K562 (cell line): ENCODE measurements around the gene EIF1. TPM values are rescaled to one million over a fixed set of nuclear protein-coding genes. Genes with fewer than 3 reads are reported as not detected.

Source experiments
- AFF4 ChIP-seq: sonication (generic); formaldehyde crosslinking; IDR thresholded peaks from 2 replicates; pipeline ENCODE4 v1.8.0; 2023; ENCODE audit warnings: mild to moderate bottlenecking, missing genetic modification reagents
- BRF1 ChIP-seq: IDR thresholded peaks from 3 replicates; pipeline ENCODE4 v1.6.1; 2011; ENCODE audit warnings: borderline replicate concordance, mild to moderate bottlenecking; ENCODE audit not compliant: insufficient read length; ENCODE audit errors: extremely low read depth
- CEBPB ChIP-seq: fragments of 450-650 bp; IDR thresholded peaks from 2 replicates; pipeline ENCODE4 v1.6.1; 2016; ENCODE audit warnings: missing genetic modification characterization, missing compliant biosample characterization
- FOXJ2 ChIP-seq: fragments of 200-800 bp; sonication (Bioruptor generic); IDR thresholded peaks from 2 replicates; pipeline ENCODE4 v1.6.1; 2016; ENCODE audit warnings: missing genetic modification characterization, missing compliant biosample characterization
- ID3 ChIP-seq, 2 experiments: fragments of 250-450 bp in 1 of 2; fragments of 450-650 bp in 1 of 2; sonication (Bioruptor Pico) in 1 of 2; IDR thresholded peaks; 2 replicates each; pipeline versions ENCODE4 v1.6.1 to v1.8.0; 2016 to 2021; ENCODE audit warnings: mild to moderate bottlenecking in 2 of 2, moderate library complexity in 2 of 2, missing compliant biosample characterization in 1 of 2, missing genetic modification characterization in 1 of 2
- L3MBTL2 ChIP-seq: fragments of 450-650 bp; IDR thresholded peaks from 2 replicates; pipeline ENCODE4 v1.6.1; 2016; ENCODE audit warnings: mild to moderate bottlenecking, moderate library complexity
- NFYB ChIP-seq: IDR thresholded peaks from 2 replicates; pipeline ENCODE4 v1.6.1; 2011; ENCODE audit warnings: mild to moderate bottlenecking, moderate library complexity; ENCODE audit not compliant: insufficient read length; ENCODE audit errors: extremely low read depth
- NR2C1 ChIP-seq, 2 experiments: fragments of 450-650 bp; IDR thresholded peaks; 2 replicates each; pipeline ENCODE4 v1.6.1; 2017; ENCODE audit warnings: mild to moderate bottlenecking in 2 of 2, antibody characterized with exemption in 1 of 2, inconsistent platforms in 1 of 2, missing compliant biosample characterization in 1 of 2, missing genetic modification characterization in 1 of 2
- PHB2 ChIP-seq: fragments of 450-650 bp; IDR thresholded peaks from 2 replicates; pipeline ENCODE4 v1.6.1; 2017; ENCODE audit warnings: low read depth
- PHF20 ChIP-seq: fragments of 450-650 bp; IDR thresholded peaks from 2 replicates; pipeline ENCODE4 v1.6.1; 2018; ENCODE audit not compliant: partially characterized antibody
- PRDM10 ChIP-seq: fragments of 450-650 bp; IDR thresholded peaks from 2 replicates; pipeline ENCODE4 v1.6.1; 2018; ENCODE audit not compliant: partially characterized antibody
- PURB ChIP-seq: sonication (generic); formaldehyde crosslinking; IDR thresholded peaks from 2 replicates; pipeline ENCODE4 v1.9.0; 2021; ENCODE audit warnings: low read depth, mild to moderate bottlenecking, missing genetic modification reagents
- WHSC1 ChIP-seq: IDR thresholded peaks from one replicate; pipeline ENCODE4 v1.6.1; 2012; ENCODE audit warnings: low read length, control low read depth, inconsistent platforms
- ZKSCAN1 ChIP-seq: fragments of 150-350 bp; IDR thresholded peaks from 2 replicates; pipeline ENCODE4 v1.6.1; 2016; ENCODE audit warnings: low read depth, low read length
- ZNF197 ChIP-seq: fragments of 200-800 bp; sonication (Bioruptor generic); IDR thresholded peaks from 2 replicates; pipeline ENCODE4 v1.6.1; 2016; ENCODE audit warnings: low read depth, missing genetic modification characterization, missing compliant biosample characterization
- ZNF24 ChIP-seq: fragments of 450-650 bp; IDR thresholded peaks from 2 replicates; pipeline ENCODE4 v1.6.1; 2016
- ZNF449 ChIP-seq: fragments of 250-450 bp; sonication (Bioruptor Pico); IDR thresholded peaks from 2 replicates; pipeline ENCODE4 v1.8.0; 2022; ENCODE audit warnings: moderate library complexity, mild to moderate bottlenecking, inconsistent platforms
- ZNF668 ChIP-seq: fragments of 250-450 bp; sonication (Bioruptor Pico); IDR thresholded peaks from 2 replicates; pipeline ENCODE4 v1.8.0; 2022; ENCODE audit warnings: mild to moderate bottlenecking, inconsistent platforms
- polyA plus RNA-seq, 8 experiments: library from polyadenylated mRNA; depleted of rRNA in 4 of 8; stranded (reverse) in 5 of 8; unstranded in 3 of 8; fragments of >200 nt; fragmentation: Nextera tagmentation in 2 of 8; fragmentation: Illumina TruSeq in 1 of 8; extraction: Ambion mirVana in 2 of 8; extraction: Trizol in 1 of 8; gene quantifications; 2 replicates each; pipeline versions ENCODE4 v1.2.1 to v1.2.3, GENCODE V29; 2011 to 2014; ENCODE audit warnings: inconsistent platforms in 1 of 8, missing spikeins in 1 of 8
- total RNA-seq, 7 experiments: library from RNA; depleted of rRNA in 6 of 7; stranded (reverse); fragments of >200 nt in 6 of 7; fragmentation: Illumina TruSeq in 2 of 7; extraction: Trizol in 2 of 7; gene quantifications; 2 replicates each; pipeline versions ENCODE4 v1.2.1 to v1.2.3, GENCODE V29; 2011 to 2021; ENCODE audit warnings: low replicate concordance in 1 of 7

Gene EIF1
- total and polyA plus RNA-seq, 9 of the 15 experiments (the other 6 are each of a cell fraction or from before 2014, with no cell fraction given): 67.0 to 1,204 (median 320) TPM

GRCh38 chr17:41738077-41738800 is 49.6 kb downstream of the EIF1 start (continued):
- TF ChIP-seq AFF4 (no peak), PHB2 (no peak), PURB (CRISPR knock-in tag) (no peak), WHSC1 (no peak), ZKSCAN1 (no peak), ZNF24 (no peak), CEBPB (no peak), L3MBTL2 (peak; percentile 84), PHF20 (peak; percentile 69), ZNF197 (CRISPR knock-in tag) (peak; percentile 78), NFYB (no peak), ZNF668 (CRISPR knock-in tag) (peak; percentile 41; the same call in 1 of the 2 replicates), NR2C1 (IDR thresholded peaks at IDR 0.05) (no peak), NR2C1 (tag; IDR thresholded peaks at IDR 0.05) (peak; percentile 76), BRF1 (no peak), ID3 (CRISPR knock-in tag; IDR thresholded peaks at IDR 0.05) (no peak), ID3 (tag; IDR thresholded peaks at IDR 0.05) (peak; percentile 77; the same call in 1 of the 2 replicates), PRDM10 (no peak), FOXJ2 (tag) (no peak), ZNF449 (peak; percentile 65; the same call in 1 of the 2 replicates)
